HepG2 (cell line): ENCODE results near the gene EI24. TPM values are rescaled to one million over a fixed set of nuclear protein-coding genes. Genes with fewer than 3 reads are reported as not detected.
A peak's percentile ranks its signal among the peaks of the same experiment; 100 is the strongest.

Source experiments
- ATF7-NPFF ChIP-seq: sonication (generic); formaldehyde crosslinking; IDR thresholded peaks from 2 replicates; pipeline ENCODE4 v1.8.1; 2023; ENCODE audit warnings: mild to moderate bottlenecking, low read depth, missing genetic modification reagents, moderate library complexity
- ATRX ChIP-seq: sonication (generic); formaldehyde crosslinking; IDR thresholded peaks from 2 replicates; pipeline ENCODE4 v1.4.0; 2020; ENCODE audit warnings: missing genetic modification reagents, borderline replicate concordance
- EED ChIP-seq: sonication (generic); formaldehyde crosslinking; IDR thresholded peaks from 2 replicates; pipeline ENCODE4 v1.5.0; 2020; ENCODE audit warnings: mild to moderate bottlenecking, missing genetic modification reagents
- FLYWCH1 ChIP-seq: sonication (generic); formaldehyde crosslinking; IDR thresholded peaks from 2 replicates; pipeline ENCODE4 v1.8.1; 2023; ENCODE audit warnings: mild to moderate bottlenecking, missing genetic modification reagents
- GFI1 ChIP-seq: sonication (generic); formaldehyde crosslinking; IDR thresholded peaks from 2 replicates; pipeline ENCODE4 v1.5.0; 2020; ENCODE audit warnings: missing genetic modification reagents, mild to moderate bottlenecking, borderline replicate concordance
- HNRNPUL1 ChIP-seq: fragments of 200-400 bp; formaldehyde crosslinking; IDR thresholded peaks from 2 replicates; pipeline ENCODE4 v1.6.1; 2017; ENCODE audit warnings: low read depth, mild to moderate bottlenecking, low read length, moderate library complexity
- MED1 ChIP-seq: sonication (generic); formaldehyde crosslinking; IDR thresholded peaks from 2 replicates; pipeline ENCODE4 v1.4.0; 2020; ENCODE audit warnings: missing genetic modification reagents
- NR0B2 ChIP-seq: sonication (generic); formaldehyde crosslinking; IDR thresholded peaks from 2 replicates; pipeline ENCODE4 v1.4.0; 2020; ENCODE audit warnings: mild to moderate bottlenecking, missing genetic modification reagents
- PAF1 ChIP-seq: IDR thresholded peaks from 2 replicates; pipeline ENCODE4 v1.6.1; 2016; ENCODE audit warnings: missing genetic modification reagents, missing compliant biosample characterization
- PREB ChIP-seq: sonication (generic); formaldehyde crosslinking; IDR thresholded peaks from 2 replicates; pipeline ENCODE4 v1.4.0; 2020; ENCODE audit warnings: missing genetic modification reagents
- PTBP1 ChIP-seq: fragments of 200-400 bp; formaldehyde crosslinking; IDR thresholded peaks from 2 replicates; pipeline ENCODE4 v1.6.1; 2018; ENCODE audit warnings: low read length, low read depth; ENCODE audit not compliant: poor library complexity, severe bottlenecking
- RNF219 ChIP-seq: sonication (generic); formaldehyde crosslinking; IDR thresholded peaks from 2 replicates; pipeline ENCODE4 v1.5.0; 2020; ENCODE audit warnings: mild to moderate bottlenecking, missing genetic modification reagents
- STAT5B ChIP-seq: sonication (generic); formaldehyde crosslinking; IDR thresholded peaks from 2 replicates; pipeline ENCODE4 v1.4.0; 2020; ENCODE audit warnings: missing genetic modification reagents
- TAF1 ChIP-seq: sonication (generic); formaldehyde crosslinking; IDR thresholded peaks from 2 replicates; pipeline ENCODE4 v1.4.0; 2020; ENCODE audit warnings: missing genetic modification reagents
- ZBTB10 ChIP-seq: sonication (generic); formaldehyde crosslinking; IDR thresholded peaks from 2 replicates; pipeline ENCODE4 v1.4.0; 2020; ENCODE audit warnings: missing genetic modification reagents, borderline replicate concordance
- ZBTB7B ChIP-seq: sonication (generic); formaldehyde crosslinking; IDR thresholded peaks from 2 replicates; pipeline ENCODE4 v1.4.0; 2020; ENCODE audit warnings: missing genetic modification reagents
- ZNF251 ChIP-seq: sonication (generic); formaldehyde crosslinking; IDR thresholded peaks from 2 replicates; pipeline ENCODE4 v1.9.0; 2021; ENCODE audit warnings: mild to moderate bottlenecking, missing genetic modification reagents
- ZNF431 ChIP-seq: sonication (generic); formaldehyde crosslinking; IDR thresholded peaks from 2 replicates; pipeline ENCODE4 v1.9.0; 2022; ENCODE audit warnings: missing genetic modification reagents, low read depth, mild to moderate bottlenecking, borderline replicate concordance
- ZNF598 ChIP-seq: sonication (generic); formaldehyde crosslinking; IDR thresholded peaks from 2 replicates; pipeline ENCODE4 v1.5.1; 2020; ENCODE audit warnings: mild to moderate bottlenecking, missing genetic modification reagents, borderline replicate concordance
- ZNF660 ChIP-seq: sonication (generic); formaldehyde crosslinking; IDR thresholded peaks from 2 replicates; pipeline ENCODE4 v1.5.1; 2020; ENCODE audit warnings: mild to moderate bottlenecking, low read depth, missing genetic modification reagents, borderline replicate concordance
- ZNF724P ChIP-seq: sonication (generic); formaldehyde crosslinking; IDR thresholded peaks from 2 replicates; pipeline ENCODE4 v1.8.0; 2022; ENCODE audit warnings: missing genetic modification reagents, borderline replicate concordance
- ZNF775 ChIP-seq: sonication (generic); formaldehyde crosslinking; IDR thresholded peaks from 2 replicates; pipeline ENCODE4 v1.4.0; 2020; ENCODE audit warnings: missing genetic modification reagents, mild to moderate bottlenecking, moderate library complexity, borderline replicate concordance
- ZSCAN21 ChIP-seq: sonication (generic); formaldehyde crosslinking; IDR thresholded peaks from 2 replicates; pipeline ENCODE4 v1.8.0; 2022; ENCODE audit warnings: mild to moderate bottlenecking, missing genetic modification reagents, moderate library complexity, borderline replicate concordance
- polyA plus RNA-seq, 8 experiments: library from polyadenylated mRNA; depleted of rRNA in 3 of 8; stranded (reverse) in 7 of 8; unstranded in 1 of 8; fragments of >200 nt; fragmentation: Illumina TruSeq in 4 of 8; extraction: Trizol in 4 of 8; gene quantifications; 2 replicates each; pipeline versions ENCODE4 v1.2.1 to v1.2.3, GENCODE V29; 2011 to 2016; ENCODE audit warnings: low read depth in 4 of 8, missing spikeins in 1 of 8, mixed read lengths in 1 of 8; ENCODE audit not compliant: insufficient read depth in 1 of 8
- total RNA-seq, 5 experiments: library from RNA; depleted of rRNA; stranded (reverse); fragments of >200 nt; fragmentation: Illumina TruSeq; extraction: Trizol; gene quantifications; 2 replicates each; pipeline ENCODE4 v1.2.3, GENCODE V29; 2016; ENCODE audit warnings: low read depth in 1 of 5

Gene EI24
- total and polyA plus RNA-seq, 2 of the 13 experiments (the other 11 are each of a cell fraction or from before 2014, with no cell fraction given) = 84.7 to 126 TPM

GRCh38 chr11:125568970-125569914 is at the start of gene EI24 (continued):
- TF ChIP-seq ZNF251 (CRISPR knock-in tag) (no peak), ZBTB7B (CRISPR knock-in tag) (no peak), EED (peak; percentile 83), RNF219 (CRISPR knock-in tag) (no peak), PREB (CRISPR knock-in tag) (no peak), ZBTB10 (CRISPR knock-in tag) (no peak), ZNF431 (CRISPR knock-in tag) (peak; percentile 59; the same call in 1 of the 2 replicates), ZNF775 (CRISPR knock-in tag) (no peak), ATRX (no peak), FLYWCH1 (CRISPR knock-in tag) (no peak), NR0B2 (CRISPR knock-in tag) (0 out of 2 replicates have a peak, but pooled peaks have one; percentile 21), HNRNPUL1 (no peak), ZSCAN21 (CRISPR knock-in tag) (peak; percentile 82), TAF1 (CRISPR knock-in tag) (peak; percentile 48; the same call in 1 of the 2 replicates), ZNF598 (no peak), ZNF660 (no peak), ATF7-NPFF (CRISPR knock-in tag) (peak; percentile 35; the same call in 1 of the 2 replicates), ZNF724P (no peak), PAF1 (CRISPR knock-in tag) (no peak), MED1 (no peak), PTBP1 (no peak), STAT5B (CRISPR knock-in tag) (no peak), GFI1 (CRISPR knock-in tag) (peak; percentile 36; the same call in 1 of the 2 replicates)
